Uterus (tissue), 4 donors: ENCODE data around the gene RPP38. TPM values are rescaled to one million over a fixed set of nuclear protein-coding genes. Genes with fewer than 3 reads are reported as not detected.

Experiments
- DNase-seq, 2 donors: peaks; one replicate each; pipeline ENCODE4 v3.0.0-alpha.2; 2019 to 2020
- H3K27ac ChIP-seq, 2 donors: fragments of 200-600 bp; sonication (generic); 1 replicate in 1 of 2; 2 replicates in 1 of 2; pipeline ENCODE4 v1.5.1; 2016 to 2018
- H3K27me3 ChIP-seq, 2 donors: fragments of 200-600 bp; sonication (generic); one replicate each; pipeline ENCODE4 v1.5.1; 2018 to 2019; ENCODE audit warnings: control low read depth in 1 of 2
- H3K36me3 ChIP-seq, 2 donors: fragments of 200-600 bp; sonication (generic); one replicate each; pipeline ENCODE4 v1.5.1; 2019; ENCODE audit warnings: control low read depth in 1 of 2
- H3K4me1 ChIP-seq, 2 donors: fragments of 200-600 bp; sonication (generic); one replicate each; pipeline ENCODE4 v1.5.1; 2018 to 2019; ENCODE audit warnings: control low read depth in 1 of 2
- H3K4me3 ChIP-seq, 2 donors: fragments of 200-600 bp; sonication (generic); 1 replicate in 1 of 2; 2 replicates in 1 of 2; pipeline ENCODE4 v1.5.1; 2018 to 2019; ENCODE audit warnings: mild to moderate bottlenecking in 1 of 2
- H3K9me3 ChIP-seq, 2 donors: fragments of 200-600 bp; sonication (generic); one replicate each; pipeline ENCODE4 v1.5.1; 2019; ENCODE audit warnings: control low read depth in 1 of 2
- CTCF ChIP-seq, 4 experiments: fragments of 200-600 bp in 2 of 4; fragments of 450-650 bp in 2 of 4; sonication (generic) in 2 of 4; IDR thresholded peaks; one replicate each; pipeline ENCODE4 v1.5.1; 2016 to 2019; ENCODE audit warnings: antibody characterized with exemption in 4 of 4, mild to moderate bottlenecking in 2 of 4, moderate library complexity in 1 of 4
- POLR2A ChIP-seq, 2 donors: fragments of 450-650 bp; IDR thresholded peaks; one replicate each; pipeline ENCODE4 v1.6.1; 2016; ENCODE audit warnings: antibody characterized with exemption in 2 of 2, mild to moderate bottlenecking in 1 of 2, moderate library complexity in 1 of 2
- intact Hi-C: fragments of 100-400 bp; cut with DNase I; formaldehyde crosslinking; loops from one replicate; pipeline ENCODE4 v1.15.1; 2023; ENCODE audit warnings: low total_unique reads
- total RNA-seq, 4 donors: library from RNA; depleted of rRNA in 3 of 4; stranded (reverse); fragments of >200 nt in 3 of 4; gene quantifications; one replicate each; pipeline versions ENCODE4 v1.1.0 to v1.2.4, GENCODE V29; 2014 to 2023
- donor health status: DM: yes; HTN: yes; CAD: no.

RPP38 gene
- total RNA-seq, 4 donors from 2014 or later = 0.29 to 17.4 (median 9.2) TPM

- intact Hi-C loops = no loop called here
- no peaks in the 10 kb centered on the region for H3K36me3 ChIP-seq
Observed at GRCh38 chr10:15149042-15149771, 52.1 kb downstream of the RPP38 start.

GRCh38 chr10:15150563-15150962 lies 53.4 kb downstream of the RPP38 start:
- no peaks in the 10 kb centered on the region for H3K4me1 ChIP-seq
- no peak for TF ChIP-seq CTCF (IDR thresholded peaks at IDR 0.05)
- H3K27me3 ChIP-seq = no peaks in the 10 kb centered on the region
- no peaks in the 10 kb centered on the region for H3K36me3 ChIP-seq
- intact Hi-C loops = no loop called here
- no peak for DNase-seq
- H3K4me3 ChIP-seq = no peak overlapping the region
- no peaks in the 10 kb centered on the region for H3K9me3 ChIP-seq
- no peak overlapping the region for H3K27ac ChIP-seq

More at GRCh38 chr10:15149042-15149771, 52.1 kb downstream of the RPP38 start:
- DNase-seq = no peak
- Histone ChIP-seq H3K4me3 (no peak overlapping the region), H3K4me1 (no peaks in the 10 kb centered on the region), H3K27me3 (no peaks in the 10 kb centered on the region), H3K27ac (no peak overlapping the region), H3K9me3 (no peaks in the 10 kb centered on the region)
- no peak for TF ChIP-seq POLR2A (IDR thresholded peaks at IDR 0.05)
- TF ChIP-seq CTCF (IDR thresholded peaks at IDR 0.05) = no peak

- no peaks in the 10 kb centered on the region for H3K36me3 ChIP-seq
- H3K27ac ChIP-seq = no peak overlapping the region
- intact Hi-C loops = no loop called here
- DNase-seq = no peak
- no peaks in the 10 kb centered on the region for H3K27me3 ChIP-seq
- H3K4me3 ChIP-seq = no peak overlapping the region
- no peaks in the 10 kb centered on the region for H3K9me3 ChIP-seq
- TF ChIP-seq CTCF (IDR thresholded peaks at IDR 0.05) (no peak), POLR2A (IDR thresholded peaks at IDR 0.05) (no peak)
- no peaks in the 10 kb centered on the region for H3K4me1 ChIP-seq
Observed at GRCh38 chr10:15152556-15152955, 55.4 kb downstream of the RPP38 start.

Other genes with a start within 250 kb of the RPP38 start
- gene SUV39H2, start 218.5 kb upstream of the RPP38 start, total RNA-seq = 10 to 100 TPM in 2 of 4 donors, 1 to 10 TPM in 2; 7.4 to 41.5 (median 12.2) TPM
- 10 to 100 TPM; 10.5 to 22.6 (median 16.6) TPM for gene DCLRE1C, start 143.3 kb upstream of the RPP38 start, total RNA-seq
- gene MEIG1, start 138.0 kb upstream of the RPP38 start, total RNA-seq = not detected
- gene OLAH, start 53.4 kb upstream of the RPP38 start, total RNA-seq = 1 to 10 TPM in 1 of 4 donors, not detected in 3; 2.2 TPM
- 10 to 100 TPM in 1 of 4 donors, under 1 TPM in 1, not detected in 2; 0.37 to 12.2 TPM for gene ACBD7, start 8.6 kb upstream of the RPP38 start, total RNA-seq
- 10 to 100 TPM in 3 of 4 donors, 1 to 10 TPM in 1; 7.4 to 42.7 (median 35.5) TPM for gene NMT2, start 71.3 kb downstream of the RPP38 start, total RNA-seq